RWPE2 (cell line): ENCODE measurements around the gene DGKZ.

Experiments used
- ATAC-seq: fragments of 200-7000 bp; cut with Tn5 transposase; 3 replicates; pipeline ENCODE4 v1.9.1; 2021; ENCODE audit warnings: low read depth
- DNase-seq: peaks from one replicate; pipeline ENCODE4 v3.0.0-alpha.2; 2020; ENCODE audit warnings: low spot score
- H3K27ac ChIP-seq: fragments of 450-650 bp; 2 replicates; pipeline ENCODE4 v1.5.1; 2017; ENCODE audit warnings: mild to moderate bottlenecking; ENCODE audit not compliant: poor library complexity, severe bottlenecking
- H3K27me3 ChIP-seq: fragments of 250-450 bp; sonication (Bioruptor Pico); 2 replicates; pipeline ENCODE4 v1.5.1; 2021; ENCODE audit warnings: mild to moderate bottlenecking, moderate library complexity; ENCODE audit not compliant: insufficient read depth, poor library complexity, severe bottlenecking
- H3K36me3 ChIP-seq: fragments of 250-450 bp; sonication (Bioruptor Pico); 2 replicates; pipeline ENCODE4 v1.5.1; 2020; ENCODE audit warnings: low read depth, mild to moderate bottlenecking, moderate library complexity
- H3K4me1 ChIP-seq: fragments of 250-450 bp; sonication (Bioruptor Pico); 2 replicates; pipeline ENCODE4 v1.5.1; 2021; ENCODE audit warnings: mild to moderate bottlenecking, moderate library complexity; ENCODE audit not compliant: insufficient read depth, poor library complexity, severe bottlenecking
- H3K4me3 ChIP-seq: fragments of 250-450 bp; sonication (Bioruptor Pico); 2 replicates; pipeline ENCODE4 v1.5.1; 2021; ENCODE audit warnings: mild to moderate bottlenecking, moderate library complexity; ENCODE audit not compliant: severe bottlenecking
- H3K9me3 ChIP-seq: fragments of 250-450 bp; sonication (Bioruptor Pico); 2 replicates; pipeline ENCODE4 v1.5.1; 2021; ENCODE audit warnings: mild to moderate bottlenecking, moderate library complexity; ENCODE audit not compliant: severe bottlenecking
- TF ChIP-seq, protein P1 (sequence below): fragments of 450-650 bp; IDR thresholded peaks from one replicate; pipeline ENCODE4 v1.5.1; 2017; ENCODE audit warnings: mild to moderate bottlenecking, moderate library complexity; ENCODE audit not compliant: poor library complexity, severe bottlenecking

DGKZ gene

DNA sequence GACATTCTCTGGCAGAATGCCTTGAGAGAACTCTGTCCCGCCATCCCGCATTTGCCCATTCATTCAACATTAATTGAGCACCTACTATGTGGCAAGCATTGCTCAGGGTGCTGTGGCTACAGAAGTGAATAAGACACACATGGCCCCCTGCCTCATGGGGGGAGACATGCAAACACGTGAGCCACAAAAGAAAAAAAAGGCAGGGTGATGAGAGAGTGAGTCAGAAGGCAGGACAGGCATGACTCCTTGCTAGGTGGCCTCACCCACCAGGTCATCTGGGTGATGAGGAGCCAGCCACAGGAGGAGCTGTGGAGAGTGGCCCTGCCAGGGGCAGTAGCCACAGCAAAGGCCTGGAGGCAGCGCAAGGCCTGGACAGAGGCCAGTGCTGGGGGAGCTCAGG is 39.4 kb downstream of the DGKZ start:
- Histone ChIP-seq H3K27ac (no peak overlapping the region), H3K4me1 (no peaks in the 10 kb centered on the region)

GRCh38 chr11:46387456-46387855 is 40.2 kb downstream of the DGKZ start:
- H3K27me3 ChIP-seq = peaks cover 35% of the 10 kb centered on the region
- no peak overlapping the region for H3K4me3 ChIP-seq

More for the DNA sequence above, 39.4 kb downstream of the DGKZ start:
- ATAC-seq (no peak), DNase-seq (no peak)
- Histone ChIP-seq H3K4me3 (no peak overlapping the region), H3K9me3 (no peaks in the 10 kb centered on the region), H3K36me3 (0 out of 2 replicates have a peak, but pooled peaks cover 7% of the 10 kb centered on the region), H3K27me3 (peaks cover 32% of the 10 kb centered on the region)
- TF ChIP-seq, protein P1, sequence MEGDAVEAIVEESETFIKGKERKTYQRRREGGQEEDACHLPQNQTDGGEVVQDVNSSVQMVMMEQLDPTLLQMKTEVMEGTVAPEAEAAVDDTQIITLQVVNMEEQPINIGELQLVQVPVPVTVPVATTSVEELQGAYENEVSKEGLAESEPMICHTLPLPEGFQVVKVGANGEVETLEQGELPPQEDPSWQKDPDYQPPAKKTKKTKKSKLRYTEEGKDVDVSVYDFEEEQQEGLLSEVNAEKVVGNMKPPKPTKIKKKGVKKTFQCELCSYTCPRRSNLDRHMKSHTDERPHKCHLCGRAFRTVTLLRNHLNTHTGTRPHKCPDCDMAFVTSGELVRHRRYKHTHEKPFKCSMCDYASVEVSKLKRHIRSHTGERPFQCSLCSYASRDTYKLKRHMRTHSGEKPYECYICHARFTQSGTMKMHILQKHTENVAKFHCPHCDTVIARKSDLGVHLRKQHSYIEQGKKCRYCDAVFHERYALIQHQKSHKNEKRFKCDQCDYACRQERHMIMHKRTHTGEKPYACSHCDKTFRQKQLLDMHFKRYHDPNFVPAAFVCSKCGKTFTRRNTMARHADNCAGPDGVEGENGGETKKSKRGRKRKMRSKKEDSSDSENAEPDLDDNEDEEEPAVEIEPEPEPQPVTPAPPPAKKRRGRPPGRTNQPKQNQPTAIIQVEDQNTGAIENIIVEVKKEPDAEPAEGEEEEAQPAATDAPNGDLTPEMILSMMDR = no peak

GRCh38 chr11:46387919-46388618 is 40.8 kb downstream of the DGKZ start:
- H3K9me3 ChIP-seq = no peaks in the 10 kb centered on the region

More at GRCh38 chr11:46387456-46387855, 40.2 kb downstream of the DGKZ start:
- Histone ChIP-seq H3K9me3 (no peaks in the 10 kb centered on the region), H3K36me3 (0 out of 2 replicates have a peak, but pooled peaks cover 7% of the 10 kb centered on the region), H3K4me1 (no peaks in the 10 kb centered on the region), H3K27ac (no peak overlapping the region)
- no peak for DNase-seq
- ATAC-seq = no peak
- TF ChIP-seq, protein P1 = no peak

DNA sequence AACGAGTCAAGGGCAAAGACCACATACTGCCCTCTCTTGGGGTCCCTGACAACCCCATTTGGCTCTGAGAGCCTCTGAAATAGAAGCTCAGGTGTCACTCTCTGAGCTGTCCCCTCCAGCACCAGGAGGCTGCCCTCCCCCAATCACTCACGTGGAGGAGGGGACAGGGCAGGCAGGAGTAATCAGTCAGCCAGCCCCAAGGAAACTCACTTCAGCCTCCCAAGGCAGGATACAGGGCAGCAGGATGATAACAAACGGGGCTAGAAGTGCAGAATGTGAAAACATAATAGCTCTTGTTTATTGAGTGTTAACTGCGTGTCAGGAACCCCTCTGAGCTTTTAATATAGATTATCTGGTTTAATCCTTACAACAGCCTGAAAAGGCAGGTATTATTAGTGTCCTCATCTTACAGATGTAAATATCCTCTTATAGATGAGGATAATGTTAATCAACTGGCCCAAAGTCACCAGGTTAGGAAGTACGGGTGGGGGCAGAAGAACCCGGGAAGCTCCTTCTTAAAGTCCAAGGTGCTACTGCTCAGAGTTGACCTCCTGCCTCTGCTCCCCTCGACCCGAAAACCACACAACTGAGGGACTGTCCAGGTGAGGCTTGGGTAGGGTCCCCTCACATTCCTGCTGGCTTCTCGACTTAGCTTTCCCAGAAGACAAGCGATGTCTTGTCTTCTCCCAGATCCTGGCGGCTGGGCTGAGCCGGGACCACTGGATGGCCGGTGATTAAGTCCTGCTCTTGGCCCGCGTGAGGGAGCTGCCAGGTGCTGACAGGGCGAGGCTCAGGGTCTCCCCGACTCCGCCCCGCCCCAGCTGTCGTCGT is 41.6 kb downstream of the DGKZ start:
- ATAC-seq = peak; percentile 1; the same call in 1 of the 3 replicates
- H3K27ac ChIP-seq = no peak overlapping the region
- H3K36me3 ChIP-seq = no peaks in the 10 kb centered on the region
- H3K4me1 ChIP-seq = no peaks in the 10 kb centered on the region
- TF ChIP-seq, protein P1 = no peak
- peaks cover 35% of the 10 kb centered on the region for H3K27me3 ChIP-seq
- DNase-seq = no peak
- no peak overlapping the region for H3K4me3 ChIP-seq
- no peaks in the 10 kb centered on the region for H3K9me3 ChIP-seq

More at GRCh38 chr11:46387919-46388618, 40.8 kb downstream of the DGKZ start:
- no peak overlapping the region for H3K4me3 ChIP-seq
- no peak for ATAC-seq
- no peaks in the 10 kb centered on the region for H3K4me1 ChIP-seq
- H3K27ac ChIP-seq = no peak overlapping the region
- TF ChIP-seq, protein P1 = no peak
- peaks cover 35% of the 10 kb centered on the region for H3K27me3 ChIP-seq
- DNase-seq = no peak
- H3K36me3 ChIP-seq = 0 out of 2 replicates have a peak, but pooled peaks cover 5% of the 10 kb centered on the region
